K562 (cell line): ENCODE measurements around the gene MCCC2. TPM values are rescaled to one million over a fixed set of nuclear protein-coding genes. Genes with fewer than 3 reads are reported as not detected.

Experiments
- BMI1 ChIP-seq: fragments of 150-350 bp; IDR thresholded peaks from 2 replicates; pipeline ENCODE4 v1.6.1; 2014; ENCODE audit warnings: low read length
- CBX3 ChIP-seq, 2 experiments: IDR thresholded peaks; 1 replicate in 1 of 2; 2 replicates in 1 of 2; pipeline ENCODE4 v1.6.1; 2012; ENCODE audit warnings: inconsistent platforms in 2 of 2, low read length in 2 of 2, borderline replicate concordance in 1 of 2, control low read depth in 1 of 2
- CEBPG ChIP-seq, 3 experiments: fragments of 200-800 bp in 1 of 3; sonication (Bioruptor generic) in 1 of 3; sonication (generic) in 1 of 3; formaldehyde crosslinking in 1 of 3; IDR thresholded peaks in 2 of 3; conservative IDR thresholded peaks in 1 of 3; 2 replicates each; pipeline versions ENCODE4 v1.6.1 to v1.8.0; 2016 to 2022; ENCODE audit warnings: missing compliant biosample characterization in 2 of 3, missing genetic modification characterization in 2 of 3, mild to moderate bottlenecking in 1 of 3, missing genetic modification reagents in 1 of 3
- CREBBP ChIP-seq: IDR thresholded peaks from one replicate; pipeline ENCODE4 v1.6.1; 2012; ENCODE audit warnings: low read depth, mild to moderate bottlenecking, control low read depth, inconsistent platforms, low read length
- DMBX1 ChIP-seq: fragments of 250-450 bp; sonication (Bioruptor Pico); IDR thresholded peaks from 2 replicates; pipeline ENCODE4 v1.8.0; 2022; ENCODE audit warnings: inconsistent platforms, mild to moderate bottlenecking, moderate library complexity, borderline replicate concordance
- FOXA3 ChIP-seq, 2 experiments: fragments of 450-650 bp in 1 of 2; sonication (generic) in 1 of 2; formaldehyde crosslinking; IDR thresholded peaks in 1 of 2; conservative IDR thresholded peaks in 1 of 2; 2 replicates each; pipeline versions ENCODE4 v1.4.0 to v1.8.0; 2020 to 2022; ENCODE audit warnings: mild to moderate bottlenecking in 2 of 2, missing genetic modification reagents in 1 of 2
- HDGF ChIP-seq: fragments of 450-650 bp; IDR thresholded peaks from 2 replicates; pipeline ENCODE4 v1.6.1; 2016
- JUNB ChIP-seq: fragments of 450-650 bp; formaldehyde crosslinking; conservative IDR thresholded peaks from 2 replicates; pipeline ENCODE4 v1.4.0; 2020; ENCODE audit warnings: mild to moderate bottlenecking
- MAFF ChIP-seq: IDR thresholded peaks from 2 replicates; pipeline ENCODE4 v1.6.1; 2012; ENCODE audit warnings: low read length, improper control_type of control experiment
- MCM3 ChIP-seq: fragments of 450-650 bp; IDR thresholded peaks from 2 replicates; pipeline ENCODE4 v1.6.1; 2016
- NCOA1 ChIP-seq: fragments of 450-650 bp; IDR thresholded peaks from 2 replicates; pipeline ENCODE4 v1.6.1; 2016; ENCODE audit warnings: low read depth
- NCOA6 ChIP-seq: fragments of 450-650 bp; IDR thresholded peaks from 2 replicates; pipeline ENCODE4 v1.6.1; 2017; ENCODE audit warnings: mild to moderate bottlenecking
- NR3C1 ChIP-seq: sonication (generic); formaldehyde crosslinking; IDR thresholded peaks from 2 replicates; pipeline ENCODE4 v1.8.1; 2022; ENCODE audit warnings: missing genetic modification reagents
- POLR2H ChIP-seq: IDR thresholded peaks from 2 replicates; pipeline ENCODE4 v1.6.1; 2016; ENCODE audit warnings: missing genetic modification characterization, low read depth, mild to moderate bottlenecking, control low read depth, missing compliant biosample characterization, moderate library complexity
- RAD21 ChIP-seq, 2 experiments: fragments of 250-450 bp in 1 of 2; fragments of 450-650 bp in 1 of 2; sonication (Bioruptor Pico) in 1 of 2; formaldehyde crosslinking in 1 of 2; IDR thresholded peaks in 1 of 2; conservative IDR thresholded peaks in 1 of 2; 2 replicates each; pipeline versions ENCODE4 v1.4.0 to v1.8.0; 2020 to 2022; ENCODE audit warnings: mild to moderate bottlenecking in 2 of 2, moderate library complexity in 1 of 2
- RB1 ChIP-seq: fragments of 450-650 bp; IDR thresholded peaks from 2 replicates; pipeline ENCODE4 v1.6.1; 2017; ENCODE audit warnings: low read depth, mild to moderate bottlenecking
- SIN3B ChIP-seq: fragments of 450-650 bp; IDR thresholded peaks from 2 replicates; pipeline ENCODE4 v1.6.1; 2017; ENCODE audit warnings: low read depth, mild to moderate bottlenecking, moderate library complexity
- STAG1 ChIP-seq: sonication (generic); formaldehyde crosslinking; IDR thresholded peaks from 2 replicates; pipeline ENCODE4 v1.5.0; 2020; ENCODE audit warnings: missing genetic modification reagents, borderline replicate concordance
- ZBTB7A ChIP-seq: IDR thresholded peaks from 2 replicates; pipeline ENCODE4 v1.6.1; 2011; ENCODE audit warnings: low read depth, mild to moderate bottlenecking, low read length, moderate library complexity, borderline replicate concordance; ENCODE audit not compliant: control insufficient read depth
- ZNF212 ChIP-seq: fragments of 450-650 bp; formaldehyde crosslinking; IDR thresholded peaks from 2 replicates; pipeline ENCODE4 v1.4.0; 2020; ENCODE audit warnings: mild to moderate bottlenecking
- ZNF354B ChIP-seq: fragments of 250-450 bp; sonication (Bioruptor Pico); IDR thresholded peaks from 2 replicates; pipeline ENCODE4 v1.4.0; 2020
- ZNF589 ChIP-seq: fragments of 200-800 bp; sonication (Bioruptor generic); IDR thresholded peaks from 2 replicates; pipeline ENCODE4 v1.6.1; 2016; ENCODE audit warnings: low read depth, missing genetic modification characterization, missing compliant biosample characterization
- polyA plus RNA-seq, 8 experiments: library from polyadenylated mRNA; depleted of rRNA in 4 of 8; stranded (reverse) in 5 of 8; unstranded in 3 of 8; fragments of >200 nt; fragmentation: Nextera tagmentation in 2 of 8; fragmentation: Illumina TruSeq in 1 of 8; extraction: Ambion mirVana in 2 of 8; extraction: Trizol in 1 of 8; gene quantifications; 2 replicates each; pipeline versions ENCODE4 v1.2.1 to v1.2.3, GENCODE V29; 2011 to 2014; ENCODE audit warnings: inconsistent platforms in 1 of 8, missing spikeins in 1 of 8
- total RNA-seq, 7 experiments: library from RNA; depleted of rRNA in 6 of 7; stranded (reverse); fragments of >200 nt in 6 of 7; fragmentation: Illumina TruSeq in 2 of 7; extraction: Trizol in 2 of 7; gene quantifications; 2 replicates each; pipeline versions ENCODE4 v1.2.1 to v1.2.3, GENCODE V29; 2011 to 2021; ENCODE audit warnings: low replicate concordance in 1 of 7
- TF ChIP-seq, protein P1 (sequence below): fragments of 450-650 bp; IDR thresholded peaks from 2 replicates; pipeline ENCODE4 v1.6.1; 2016
- TF ChIP-seq, protein P2 (sequence below): sonication (generic); formaldehyde crosslinking; IDR thresholded peaks from 2 replicates; pipeline ENCODE4 v1.8.0; 2022; ENCODE audit warnings: missing genetic modification reagents, mild to moderate bottlenecking, borderline replicate concordance
- TF ChIP-seq, protein P3 (sequence below): fragments of 250-450 bp; sonication (Bioruptor Pico); IDR thresholded peaks from 2 replicates; pipeline ENCODE4 v1.8.0; 2021; ENCODE audit warnings: moderate library complexity, mild to moderate bottlenecking, inconsistent platforms

Gene MCCC2
- total and polyA plus RNA-seq, 9 of the 15 experiments (the other 6 are each of a cell fraction or from before 2014, with no cell fraction given) = 17.1 to 77.9 (median 52.5) TPM

DNA sequence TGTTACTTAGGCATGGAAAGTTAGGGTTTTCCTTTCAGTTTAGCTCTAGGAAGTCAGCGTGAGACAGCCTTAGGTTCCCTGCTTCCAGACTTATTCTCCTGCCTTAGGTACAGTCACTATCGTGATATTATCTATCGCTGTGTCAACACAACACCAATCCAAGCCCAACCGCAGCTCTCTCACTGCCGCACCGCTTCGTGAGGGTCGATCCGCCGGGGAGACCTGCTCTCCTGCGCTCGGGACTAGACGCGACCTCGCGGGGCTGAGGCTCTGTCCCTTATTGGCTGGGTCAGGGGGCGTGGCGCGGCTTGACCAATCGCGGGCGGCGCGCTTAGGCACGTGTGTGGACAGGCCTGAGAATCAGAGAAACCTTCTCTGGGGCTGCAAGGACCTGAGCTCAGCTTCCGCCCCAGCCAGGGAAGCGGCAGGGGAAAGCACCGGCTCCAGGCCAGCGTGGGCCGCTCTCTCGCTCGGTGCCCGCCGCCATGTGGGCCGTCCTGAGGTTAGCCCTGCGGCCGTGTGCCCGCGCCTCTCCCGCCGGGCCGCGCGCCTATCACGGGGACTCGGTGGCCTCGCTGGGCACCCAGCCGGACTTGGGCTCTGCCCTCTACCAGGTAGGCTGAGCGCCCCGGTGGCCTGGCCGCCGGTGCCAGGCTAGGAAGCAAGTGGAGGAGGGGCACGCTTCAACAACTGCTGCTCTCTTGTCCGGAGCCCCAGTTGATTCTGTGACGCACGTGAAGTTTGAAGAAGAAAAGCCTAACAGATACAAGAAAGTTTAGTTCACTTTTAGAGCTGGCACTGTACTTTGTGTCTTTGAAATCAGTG, at the start of gene MCCC2 (continued):
- TF ChIP-seq, protein P1, sequence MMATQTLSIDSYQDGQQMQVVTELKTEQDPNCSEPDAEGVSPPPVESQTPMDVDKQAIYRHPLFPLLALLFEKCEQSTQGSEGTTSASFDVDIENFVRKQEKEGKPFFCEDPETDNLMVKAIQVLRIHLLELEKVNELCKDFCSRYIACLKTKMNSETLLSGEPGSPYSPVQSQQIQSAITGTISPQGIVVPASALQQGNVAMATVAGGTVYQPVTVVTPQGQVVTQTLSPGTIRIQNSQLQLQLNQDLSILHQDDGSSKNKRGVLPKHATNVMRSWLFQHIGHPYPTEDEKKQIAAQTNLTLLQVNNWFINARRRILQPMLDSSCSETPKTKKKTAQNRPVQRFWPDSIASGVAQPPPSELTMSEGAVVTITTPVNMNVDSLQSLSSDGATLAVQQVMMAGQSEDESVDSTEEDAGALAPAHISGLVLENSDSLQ = no peak
- TF ChIP-seq STAG1 (CRISPR knock-in tag) (no peak), CEBPG (CRISPR knock-in tag; IDR thresholded peaks at IDR 0.05) (no peak), CEBPG (tag; conservative IDR thresholded peaks at IDR 0.05 in 1 of 2, IDR thresholded peaks at IDR 0.05 in 1 of 2) (no peak), ZNF589 (CRISPR knock-in tag) (no peak), DMBX1 (CRISPR knock-in tag) (no peak), FOXA3 (CRISPR knock-in tag; conservative IDR thresholded peaks at IDR 0.05 in 1 of 2, IDR thresholded peaks at IDR 0.05 in 1 of 2) (peak; percentile 85 to 98), RB1 (peak; percentile 59; the same call in 1 of the 2 replicates), CBX3 (IDR thresholded peaks at IDR 0.05; ENCODE audit: borderline replicate concordance in 1 of 2, low read length in 2 of 2) (peak in 1 of 2 experiments; percentile 72; a peak in 1 of 3 replicates), MCM3 (no peak), SIN3B (peak; percentile 43), RAD21 (CRISPR knock-in tag; conservative IDR thresholded peaks at IDR 0.05 in 1 of 2, IDR thresholded peaks at IDR 0.05 in 1 of 2) (no peak), JUNB (CRISPR knock-in tag) (no peak), MAFF (no peak), ZBTB7A (peak; percentile 90), HDGF (no peak), NCOA6 (no peak), CREBBP (no peak), NR3C1 (CRISPR knock-in tag) (no peak), ZNF212 (CRISPR knock-in tag) (no peak), POLR2H (tag) (peak; percentile 82; the same call in 1 of the 2 replicates), NCOA1 (peak; percentile 38; the same call in 1 of the 2 replicates), BMI1 (no peak), ZNF354B (no peak)
- TF ChIP-seq, protein P2, sequence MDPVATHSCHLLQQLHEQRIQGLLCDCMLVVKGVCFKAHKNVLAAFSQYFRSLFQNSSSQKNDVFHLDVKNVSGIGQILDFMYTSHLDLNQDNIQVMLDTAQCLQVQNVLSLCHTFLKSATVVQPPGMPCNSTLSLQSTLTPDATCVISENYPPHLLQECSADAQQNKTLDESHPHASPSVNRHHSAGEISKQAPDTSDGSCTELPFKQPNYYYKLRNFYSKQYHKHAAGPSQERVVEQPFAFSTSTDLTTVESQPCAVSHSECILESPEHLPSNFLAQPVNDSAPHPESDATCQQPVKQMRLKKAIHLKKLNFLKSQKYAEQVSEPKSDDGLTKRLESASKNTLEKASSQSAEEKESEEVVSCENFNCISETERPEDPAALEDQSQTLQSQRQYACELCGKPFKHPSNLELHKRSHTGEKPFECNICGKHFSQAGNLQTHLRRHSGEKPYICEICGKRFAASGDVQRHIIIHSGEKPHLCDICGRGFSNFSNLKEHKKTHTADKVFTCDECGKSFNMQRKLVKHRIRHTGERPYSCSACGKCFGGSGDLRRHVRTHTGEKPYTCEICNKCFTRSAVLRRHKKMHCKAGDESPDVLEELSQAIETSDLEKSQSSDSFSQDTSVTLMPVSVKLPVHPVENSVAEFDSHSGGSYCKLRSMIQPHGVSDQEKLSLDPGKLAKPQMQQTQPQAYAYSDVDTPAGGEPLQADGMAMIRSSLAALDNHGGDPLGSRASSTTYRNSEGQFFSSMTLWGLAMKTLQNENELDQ (CRISPR knock-in tag) = no peak
- TF ChIP-seq, protein P3, sequence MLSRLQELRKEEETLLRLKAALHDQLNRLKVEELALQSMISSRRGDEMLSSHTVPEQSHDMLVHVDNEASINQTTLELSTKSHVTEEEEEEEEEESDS (CRISPR knock-in tag) = no peak
